ENCODE data around the gene ARHGAP15.

Gene ARHGAP15

GRCh38 chr2:143581134-143581533, 451.9 kb downstream of the ARHGAP15 start:
- H3K9me2 ChIP-seq (replicated peaks; ENCODE audit: control insufficient read depth, low read length) = no peaks in the 10 kb centered on the region
- H3K4me3 ChIP-seq (ENCODE audit: low read length) = no peak overlapping the region
- no peak overlapping the region for H3K4me2 ChIP-seq (ENCODE audit: low read length)
- H3K79me2 ChIP-seq (ENCODE audit: control insufficient read depth, low read length) = no peaks in the 10 kb centered on the region
- H3F3A ChIP-seq (ENCODE audit: control insufficient read depth, insufficient read depth) = no peaks in the 10 kb centered on the region
- no peaks in the 10 kb centered on the region for H3K36me3 ChIP-seq (ENCODE audit: control insufficient read depth, low read length)
- H3K27me3 ChIP-seq (ENCODE audit: control insufficient read depth, low read length) = no peaks in the 10 kb centered on the region
- H3K27ac ChIP-seq (ENCODE audit: low read depth, low read length) = no peak overlapping the region
- H3K9me3 ChIP-seq (ENCODE audit: control insufficient read depth, insufficient read depth, low read length) = no peaks in the 10 kb centered on the region
- H4K20me1 ChIP-seq (ENCODE audit: control insufficient read depth, insufficient read depth, low read depth, low read length) = no peaks in the 10 kb centered on the region
- no peak for TF ChIP-seq EZH2phosphoT487 (IDR thresholded peaks at IDR 0.05; ENCODE audit: borderline replicate concordance, low read length)
- no peak for TF ChIP-seq CTCF (IDR thresholded peaks at IDR 0.05; ENCODE audit: low read depth, low read length, poor library complexity, severe bottlenecking)
- H3K4me1 ChIP-seq (ENCODE audit: control insufficient read depth, low read length) = no peaks in the 10 kb centered on the region

- H4K20me1 ChIP-seq (ENCODE audit: control insufficient read depth, insufficient read depth, low read depth, low read length) = no peaks in the 10 kb centered on the region
- no peak overlapping the region for H3K4me2 ChIP-seq (ENCODE audit: low read length)
- H3K27ac ChIP-seq (ENCODE audit: low read depth, low read length) = no peak overlapping the region
- no peaks in the 10 kb centered on the region for H3K36me3 ChIP-seq (ENCODE audit: control insufficient read depth, low read length)
- no peaks in the 10 kb centered on the region for H3K27me3 ChIP-seq (ENCODE audit: control insufficient read depth, low read length)
- no peaks in the 10 kb centered on the region for H3K9me3 ChIP-seq (ENCODE audit: control insufficient read depth, insufficient read depth, low read length)
- no peaks in the 10 kb centered on the region for H3K4me1 ChIP-seq (ENCODE audit: control insufficient read depth, low read length)
- H3K9me2 ChIP-seq (replicated peaks; ENCODE audit: control insufficient read depth, low read length) = no peaks in the 10 kb centered on the region
- TF ChIP-seq EZH2phosphoT487 (IDR thresholded peaks at IDR 0.05; ENCODE audit: borderline replicate concordance, low read length) = no peak
- TF ChIP-seq CTCF (IDR thresholded peaks at IDR 0.05; ENCODE audit: low read depth, low read length, poor library complexity, severe bottlenecking) = no peak
- H3K4me3 ChIP-seq (ENCODE audit: low read length) = no peak overlapping the region
- H3F3A ChIP-seq (ENCODE audit: control insufficient read depth, insufficient read depth) = no peaks in the 10 kb centered on the region
- H3K79me2 ChIP-seq (ENCODE audit: control insufficient read depth, low read length) = no peaks in the 10 kb centered on the region
Measured at GRCh38 chr2:143582046-143582747, 453.0 kb downstream of the ARHGAP15 start.

GRCh38 chr2:143584936-143585335, 455.7 kb downstream of the ARHGAP15 start:
- no peaks in the 10 kb centered on the region for H3K79me2 ChIP-seq (ENCODE audit: control insufficient read depth, low read length)
- H3K4me3 ChIP-seq (ENCODE audit: low read length) = no peak overlapping the region
- H3K27ac ChIP-seq (ENCODE audit: low read depth, low read length) = no peak overlapping the region
- H3K4me1 ChIP-seq (ENCODE audit: control insufficient read depth, low read length) = no peaks in the 10 kb centered on the region
- TF ChIP-seq EZH2phosphoT487 (IDR thresholded peaks at IDR 0.05; ENCODE audit: borderline replicate concordance, low read length) = no peak
- TF ChIP-seq CTCF (IDR thresholded peaks at IDR 0.05; ENCODE audit: low read depth, low read length, poor library complexity, severe bottlenecking) = no peak
- H3K9me3 ChIP-seq (ENCODE audit: control insufficient read depth, insufficient read depth, low read length) = no peaks in the 10 kb centered on the region
- no peaks in the 10 kb centered on the region for H3K27me3 ChIP-seq (ENCODE audit: control insufficient read depth, low read length)
- no peaks in the 10 kb centered on the region for H4K20me1 ChIP-seq (ENCODE audit: control insufficient read depth, insufficient read depth, low read depth, low read length)
- no peak overlapping the region for H3K4me2 ChIP-seq (ENCODE audit: low read length)
- no peaks in the 10 kb centered on the region for H3F3A ChIP-seq (ENCODE audit: control insufficient read depth, insufficient read depth)
- H3K36me3 ChIP-seq (ENCODE audit: control insufficient read depth, low read length) = no peaks in the 10 kb centered on the region
- no peaks in the 10 kb centered on the region for H3K9me2 ChIP-seq (replicated peaks; ENCODE audit: control insufficient read depth, low read length)
